ENCODE results near the gene AFAP1. TPM values are rescaled to one million over a fixed set of nuclear protein-coding genes. Genes with fewer than 3 reads are reported as not detected.

The AFAP1 gene
- total and polyA plus RNA-seq, 2 of the 8 experiments (the other 6 are each of a cell fraction or from before 2014, with no cell fraction given) = 3.6 to 18.2 TPM

DNA sequence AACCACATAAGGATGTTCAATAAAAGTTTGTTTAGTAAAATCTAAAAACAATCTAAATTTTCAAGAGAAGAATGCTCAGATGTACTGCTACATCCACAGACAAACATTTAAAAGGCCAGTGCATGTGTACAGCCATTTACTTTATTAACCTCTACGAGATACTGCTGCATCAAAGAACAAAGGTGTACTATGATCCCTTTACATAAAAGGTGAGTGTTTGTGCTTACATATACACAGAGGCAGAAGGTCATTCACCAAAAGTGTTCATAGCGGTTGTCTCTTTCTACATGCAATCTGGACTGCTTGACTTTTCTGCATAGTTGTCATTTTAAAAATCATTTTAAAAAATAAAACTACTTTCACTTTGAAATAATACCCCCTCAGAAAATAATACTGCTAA lies 81.7 kb downstream of the AFAP1 start:
- CTCF ChIA-PET (ENCODE audit: partially characterized antibody) = interaction anchor here (1.9 kb wide), 1 partner anchor 14 kb away, joined by 8 read pairs; no protein-coding TSS in a partner anchor
- no peak overlapping the region for H4K91ac ChIP-seq (replicated peaks; ENCODE audit: insufficient read length, low read length)
- TF ChIP-seq YY1 (IDR thresholded peaks at IDR 0.05; ENCODE audit: low read depth, low read length) = no peak
- TF ChIP-seq EGR1 (IDR thresholded peaks at IDR 0.05; ENCODE audit: borderline replicate concordance, low read depth, low read length) = no peak
- no peak for TF ChIP-seq BACH1 (IDR thresholded peaks at IDR 0.05; ENCODE audit: low read length)
- TF ChIP-seq SIX5 (IDR thresholded peaks at IDR 0.05; ENCODE audit: low read depth, low read length) = no peak
- TF ChIP-seq JUND (IDR thresholded peaks at IDR 0.05; ENCODE audit: low read length) = no peak
- TF ChIP-seq SP2 (IDR thresholded peaks at IDR 0.05; ENCODE audit: low read length) = no peak
- TF ChIP-seq TAF7 (optimal IDR thresholded peaks at IDR 0.05; ENCODE audit: borderline replicate concordance, low read depth, low read length) = no peak
- TF ChIP-seq SP4 (IDR thresholded peaks at IDR 0.05; ENCODE audit: low read length) = no peak
- TF ChIP-seq KDM5A (IDR thresholded peaks at IDR 0.05; ENCODE audit: low read length) = no peak
- TF ChIP-seq CBX5 (IDR thresholded peaks at IDR 0.05; ENCODE audit: low read depth, low read length) = no peak
- TF ChIP-seq JUN (IDR thresholded peaks at IDR 0.05; ENCODE audit: low read depth, low read length) = no peak
- TF ChIP-seq POLR2AphosphoS5 (IDR thresholded peaks at IDR 0.05; ENCODE audit: low read depth, low read length) = no peak
- TF ChIP-seq PHF8 (conservative IDR thresholded peaks at IDR 0.05; ENCODE audit: low read depth, low read length) = no peak
- no peak for TF ChIP-seq CREB1 (IDR thresholded peaks at IDR 0.05)
- no peak for TF ChIP-seq CBX8 (IDR thresholded peaks at IDR 0.05; ENCODE audit: borderline replicate concordance, low read depth, low read length)
- no peak for TF ChIP-seq RAD21 (IDR thresholded peaks at IDR 0.05 in 1 of 2, conservative IDR thresholded peaks at IDR 0.05 in 1 of 2; ENCODE audit: low read depth in 2 of 2, low read length in 2 of 2)

More for the DNA sequence above, 81.7 kb downstream of the AFAP1 start:
- no peak overlapping the region for H3K56ac ChIP-seq (replicated peaks; ENCODE audit: insufficient read length, low read depth, low read length)
- H2AK5ac ChIP-seq (ENCODE audit: low read depth, low read length) = no peak overlapping the region
- peaks cover 2% of the 10 kb centered on the region; the same call in 1 of the 2 replicates for H3K79me1 ChIP-seq (ENCODE audit: low read depth, low read length)
- H3K27ac ChIP-seq (ENCODE audit: low read depth, low read length) = no peak overlapping the region
- no peak overlapping the region for H3K23ac ChIP-seq (ENCODE audit: insufficient read length)
- no peak overlapping the region for H2BK15ac ChIP-seq (ENCODE audit: low read length)
- FAIRE-seq (no peak), DNase-seq (ENCODE audit: low read depth in 1 of 2, low spot score in 2 of 2) (no peak)
- no peaks in the 10 kb centered on the region for H3K9me3 ChIP-seq (ENCODE audit: insufficient read depth in 2 of 2, low read depth in 1 of 2, low read length in 1 of 2)
- POLR2A ChIA-PET (ENCODE audit: partially characterized antibody) = interaction anchor here (1.1 kb wide), 1 partner anchor 80 kb away, joined by 3 read pairs; no protein-coding TSS in a partner anchor
- H2BK120ac ChIP-seq (replicated peaks; ENCODE audit: low read depth, low read length) = no peak overlapping the region
- no peak overlapping the region for H3K4me2 ChIP-seq (ENCODE audit: insufficient read depth in 1 of 2, low read depth in 2 of 2, low read length in 2 of 2)
- peaks cover 5 to 18% (median 11%) of the 10 kb centered on the region in 4 experiments for H3K4me1 ChIP-seq (replicated peaks in 1 of 4; ENCODE audit: control insufficient read depth in 3 of 4, insufficient read depth in 4 of 4, low read length in 3 of 4)
- no peak overlapping the region for H3K4me3 ChIP-seq (ENCODE audit: extremely low read depth in 1 of 4, insufficient read depth in 2 of 4, low read depth in 3 of 4, low read length in 4 of 4)
- H2AFZ ChIP-seq (ENCODE audit: low read length) = no peak overlapping the region
- H4K20me1 ChIP-seq (replicated peaks in 1 of 2; ENCODE audit: control insufficient read depth in 1 of 2, insufficient read depth in 2 of 2, low read length in 2 of 2) = no peaks in the 10 kb centered on the region
- 0 out of 4 replicates have a peak, but pooled peaks cover 0 to 2% of the 10 kb centered on the region in 2 experiments for H3K79me2 ChIP-seq (ENCODE audit: control insufficient read depth in 1 of 2, insufficient read depth in 2 of 2, low read length in 2 of 2)
- H3K14ac ChIP-seq (ENCODE audit: insufficient read length) = no peak overlapping the region
- H3K36me3 ChIP-seq (ENCODE audit: control insufficient read depth in 2 of 4, insufficient read depth in 4 of 4, low read length in 3 of 4) = no peaks in the 10 kb centered on the region
- H3K9ac ChIP-seq (replicated peaks in 1 of 4; ENCODE audit: extremely low read depth in 1 of 4, low read depth in 3 of 4, low read length in 3 of 4) = no peak overlapping the region
- H2BK5ac ChIP-seq (ENCODE audit: low read depth, low read length) = no peak overlapping the region
- 95% methylated on average over 2 of the region's 2 CpGs; no CpG with 5 or more reads in 1 of the 2 experiments for WGBS, 2 experiments (ENCODE audit: extremely low coverage in 1 of 2, insufficient coverage in 1 of 2, insufficient read length in 1 of 2, insufficient replicate concordance in 2 of 2, low coverage in 1 of 2, low lambda C conversion rate in 2 of 2, missing lambda C conversion rate in 1 of 2)
- no peak overlapping the region for H2BK20ac ChIP-seq (ENCODE audit: low read length)
- H3K27me3 ChIP-seq (replicated peaks in 1 of 4; ENCODE audit: control insufficient read depth in 3 of 4, extremely low read depth in 1 of 4, insufficient read depth in 3 of 4, low read length in 3 of 4) = no peaks in the 10 kb centered on the region
- H3K23me2 ChIP-seq (ENCODE audit: low read depth, low read length) = no peaks in the 10 kb centered on the region
- H3K4ac ChIP-seq (replicated peaks; ENCODE audit: insufficient read length, low read depth, low read length) = no peak overlapping the region
- no peak overlapping the region for H4K8ac ChIP-seq (ENCODE audit: extremely low read depth, insufficient read depth, low read length)
- H4K5ac ChIP-seq (ENCODE audit: insufficient read length, low read depth, low read length) = no peak overlapping the region
- no peak overlapping the region for H2BK12ac ChIP-seq (ENCODE audit: low read depth, low read length)
- no peak overlapping the region for H3K18ac ChIP-seq (ENCODE audit: extremely low read depth, low read length)

Measured in H1 (cell line).